Esophagus muscularis mucosa (tissue), 4 donors: Measurements from ENCODE around the gene LARP4. TPM values are rescaled to one million over a fixed set of nuclear protein-coding genes. Genes with fewer than 3 reads are reported as not detected.

ENCODE experiments used
- DNase-seq: peaks from one replicate; pipeline ENCODE4 v3.0.0-alpha.2; 2017; ENCODE audit errors: extremely low spot score
- H3K27ac ChIP-seq, 4 donors: fragments of 200-600 bp; sonication (generic); replicated peaks in 1 of 4; 1 replicate in 3 of 4; 2 replicates in 1 of 4; pipeline ENCODE4 v1.5.1; 2016 to 2019; ENCODE audit warnings: mild to moderate bottlenecking in 1 of 4
- H3K27me3 ChIP-seq, 4 donors: fragments of 200-600 bp; sonication (generic); one replicate each; pipeline versions ENCODE4 v1.5.1 to v1.6.0; 2016 to 2019
- H3K36me3 ChIP-seq, 4 donors: fragments of 200-600 bp; sonication (generic); one replicate each; pipeline ENCODE4 v1.5.1; 2016 to 2019
- H3K4me1 ChIP-seq, 4 donors: fragments of 200-600 bp; sonication (generic); one replicate each; pipeline ENCODE4 v1.5.1; 2016 to 2019
- H3K4me3 ChIP-seq, 4 donors: fragments of 200-600 bp; sonication (generic); 1 replicate in 2 of 4; 2 replicates in 2 of 4; pipeline ENCODE4 v1.5.1; 2016 to 2019; ENCODE audit warnings: mild to moderate bottlenecking in 4 of 4, moderate library complexity in 1 of 4
- H3K9me3 ChIP-seq, 4 donors: fragments of 200-600 bp; sonication (generic); 1 replicate in 3 of 4; 2 replicates in 1 of 4; pipeline ENCODE4 v1.5.1; 2016 to 2019
- EP300 ChIP-seq: sonication (generic); formaldehyde crosslinking; IDR thresholded peaks from one replicate; pipeline ENCODE4 v1.6.1; 2017; ENCODE audit warnings: antibody characterized with exemption
- POLR2A ChIP-seq: fragments of 450-650 bp; IDR thresholded peaks from one replicate; pipeline ENCODE4 v1.6.1; 2017; ENCODE audit warnings: antibody characterized with exemption, moderate library complexity, mild to moderate bottlenecking, low read depth
- POLR2AphosphoS5 ChIP-seq, 2 donors: sonication (generic); formaldehyde crosslinking; IDR thresholded peaks; one replicate each; pipeline ENCODE4 v1.6.1; 2017; ENCODE audit warnings: antibody characterized with exemption in 2 of 2
- WGBS: methylation state at CpG from one replicate; pipeline ENCODE4 v1.1.5; 2018; 5-methylcytosine and 5-hydroxymethylcytosine counted together
- intact Hi-C: fragments of 100-400 bp; cut with DNase I; formaldehyde crosslinking; loops from one replicate; pipeline ENCODE4 v1.15.1; 2023
- total RNA-seq, 4 donors: library from RNA; depleted of rRNA; stranded (reverse); fragments of >200 nt; gene quantifications; one replicate each; pipeline versions ENCODE4 v1.1.0 to v1.2.1, GENCODE V29; 2016
- TF ChIP-seq, protein P1 (sequence below), 3 experiments: fragments of 200-600 bp in 2 of 3; fragments of 450-650 bp in 1 of 3; sonication (generic) in 2 of 3; IDR thresholded peaks; one replicate each; pipeline ENCODE4 v1.5.1; 2017 to 2019; ENCODE audit warnings: antibody characterized with exemption in 3 of 3, mild to moderate bottlenecking in 2 of 3, moderate library complexity in 1 of 3

LARP4 gene
- total RNA-seq, 4 donors from 2014 or later: 29.7 to 56.7 (median 39.9) TPM

- DNase-seq: no peak
- 55% methylated on average over 6 of the region's 6 CpGs for WGBS
- H3K27ac ChIP-seq: peak overlapping the region in 2 of 4 donors; percentile 97 to 98
- no peaks in the 10 kb centered on the region for H3K9me3 ChIP-seq
- peaks cover 40 to 64% (median 61%) of the 10 kb centered on the region in 4 donors for H3K4me1 ChIP-seq
- no peaks in the 10 kb centered on the region for H3K36me3 ChIP-seq
- TF ChIP-seq, protein P1, sequence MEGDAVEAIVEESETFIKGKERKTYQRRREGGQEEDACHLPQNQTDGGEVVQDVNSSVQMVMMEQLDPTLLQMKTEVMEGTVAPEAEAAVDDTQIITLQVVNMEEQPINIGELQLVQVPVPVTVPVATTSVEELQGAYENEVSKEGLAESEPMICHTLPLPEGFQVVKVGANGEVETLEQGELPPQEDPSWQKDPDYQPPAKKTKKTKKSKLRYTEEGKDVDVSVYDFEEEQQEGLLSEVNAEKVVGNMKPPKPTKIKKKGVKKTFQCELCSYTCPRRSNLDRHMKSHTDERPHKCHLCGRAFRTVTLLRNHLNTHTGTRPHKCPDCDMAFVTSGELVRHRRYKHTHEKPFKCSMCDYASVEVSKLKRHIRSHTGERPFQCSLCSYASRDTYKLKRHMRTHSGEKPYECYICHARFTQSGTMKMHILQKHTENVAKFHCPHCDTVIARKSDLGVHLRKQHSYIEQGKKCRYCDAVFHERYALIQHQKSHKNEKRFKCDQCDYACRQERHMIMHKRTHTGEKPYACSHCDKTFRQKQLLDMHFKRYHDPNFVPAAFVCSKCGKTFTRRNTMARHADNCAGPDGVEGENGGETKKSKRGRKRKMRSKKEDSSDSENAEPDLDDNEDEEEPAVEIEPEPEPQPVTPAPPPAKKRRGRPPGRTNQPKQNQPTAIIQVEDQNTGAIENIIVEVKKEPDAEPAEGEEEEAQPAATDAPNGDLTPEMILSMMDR (IDR thresholded peaks at IDR 0.05): no peak
- TF ChIP-seq EP300: no peak
- TF ChIP-seq POLR2AphosphoS5 (IDR thresholded peaks at IDR 0.05): no peak
- no peak for TF ChIP-seq POLR2A
- intact Hi-C loops: loop anchor here (10.0 kb wide), 1 partner anchor 206 kb away; no protein-coding TSS in a partner anchor
- no peaks in the 10 kb centered on the region for H3K27me3 ChIP-seq
- no peak overlapping the region for H3K4me3 ChIP-seq
Measured at GRCh38 chr12:50508414-50508813, 107.7 kb downstream of the LARP4 start.

GRCh38 chr12:50508970-50509663 lies 108.4 kb downstream of the LARP4 start:
- WGBS: 65% methylated on average over 7 of the region's 7 CpGs
- H3K4me1 ChIP-seq: peaks cover 40 to 67% (median 65%) of the 10 kb centered on the region in 4 donors
- H3K9me3 ChIP-seq: no peaks in the 10 kb centered on the region
- H3K4me3 ChIP-seq: no peak overlapping the region
- TF ChIP-seq POLR2A (no peak), EP300 (no peak), POLR2AphosphoS5 (IDR thresholded peaks at IDR 0.05) (no peak)
- TF ChIP-seq, protein P1 (IDR thresholded peaks at IDR 0.05): no peak
- H3K36me3 ChIP-seq: no peaks in the 10 kb centered on the region
- H3K27ac ChIP-seq: peak overlapping the region in 1 of 4 donors; percentile 98
- intact Hi-C loops: loop anchor here (10.0 kb wide), 1 partner anchor 206 kb away; no protein-coding TSS in a partner anchor
- no peak for DNase-seq
- no peaks in the 10 kb centered on the region for H3K27me3 ChIP-seq

- TF ChIP-seq EP300 (no peak), POLR2A (no peak), POLR2AphosphoS5 (IDR thresholded peaks at IDR 0.05) (no peak)
- TF ChIP-seq, protein P1 (IDR thresholded peaks at IDR 0.05): no peak
- no peaks in the 10 kb centered on the region for H3K36me3 ChIP-seq
- no peaks in the 10 kb centered on the region for H3K27me3 ChIP-seq
- intact Hi-C loops: no loop called here
- DNase-seq: no peak
- no peak overlapping the region for H3K4me3 ChIP-seq
- WGBS: 85% methylated on average over 4 of the region's 4 CpGs
- H3K4me1 ChIP-seq: peaks cover 22 to 63% (median 58%) of the 10 kb centered on the region in 4 donors
- H3K9me3 ChIP-seq: no peaks in the 10 kb centered on the region
- no peak overlapping the region for H3K27ac ChIP-seq
Measured at GRCh38 chr12:50514526-50515276, 114.0 kb downstream of the LARP4 start.

DNA sequence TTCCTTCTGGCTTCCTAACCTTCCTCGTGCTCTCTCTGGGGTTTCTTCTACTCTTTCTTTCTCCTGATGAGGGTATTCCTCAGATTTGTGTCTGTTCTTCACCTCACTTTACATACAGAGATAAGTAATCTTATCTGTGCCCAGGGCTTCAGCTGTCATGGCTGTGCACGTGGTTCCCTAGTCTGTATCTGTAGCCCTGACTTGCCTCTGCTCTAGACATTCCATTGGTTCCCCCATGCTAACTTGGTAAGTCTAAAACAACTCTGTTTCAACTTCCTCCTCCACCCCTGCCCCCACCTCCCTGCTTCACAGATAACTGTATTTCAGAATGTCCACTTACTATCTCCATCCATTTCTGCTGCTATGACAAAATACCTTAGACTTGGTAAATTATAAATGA lies 114.9 kb downstream of the LARP4 start:
- Histone ChIP-seq H3K27ac (no peak overlapping the region), H3K9me3 (no peaks in the 10 kb centered on the region), H3K4me3 (no peak overlapping the region), H3K36me3 (no peaks in the 10 kb centered on the region), H3K4me1 (peaks cover 26 to 61% (median 56%) of the 10 kb centered on the region in 4 donors), H3K27me3 (no peaks in the 10 kb centered on the region)
- 73% methylated on average over 2 of the region's 2 CpGs for WGBS
- DNase-seq: no peak
- intact Hi-C loops: no loop called here
- TF ChIP-seq POLR2AphosphoS5 (IDR thresholded peaks at IDR 0.05): no peak
- TF ChIP-seq EP300: no peak
- no peak for TF ChIP-seq POLR2A
- TF ChIP-seq, protein P1 (IDR thresholded peaks at IDR 0.05): no peak
